HepG2 (cell line): ENCODE measurements around the gene EPN3. TPM values are rescaled to one million over a fixed set of nuclear protein-coding genes. Genes with fewer than 3 reads are reported as not detected.
A peak's percentile ranks its signal among the peaks of the same experiment; 100 is the strongest.

Experiments used
- AGO1 ChIP-seq: fragments of 200-400 bp; formaldehyde crosslinking; IDR thresholded peaks from 2 replicates; pipeline ENCODE4 v1.6.1; 2017; ENCODE audit warnings: mild to moderate bottlenecking, low read depth, low read length, moderate library complexity; ENCODE audit not compliant: poor library complexity, severe bottlenecking
- ATF7 ChIP-seq, 2 experiments: fragments of 450-650 bp in 1 of 2; sonication (generic) in 1 of 2; formaldehyde crosslinking in 1 of 2; IDR thresholded peaks; 2 replicates each; pipeline versions ENCODE4 v1.4.0 to v1.6.1; 2016 to 2020; ENCODE audit warnings: antibody characterized with exemption in 1 of 2, mild to moderate bottlenecking in 1 of 2, missing genetic modification reagents in 1 of 2
- CCAR2 ChIP-seq: fragments of 200-400 bp; formaldehyde crosslinking; optimal IDR thresholded peaks from 2 replicates; pipeline ENCODE3; 2018; ENCODE audit warnings: low read depth, mild to moderate bottlenecking, low read length, moderate library complexity
- HCFC1 ChIP-seq: fragments of 150-350 bp; IDR thresholded peaks from 2 replicates; pipeline ENCODE4 v1.6.1; 2014; ENCODE audit warnings: low read depth, low read length
- HNRNPUL1 ChIP-seq: fragments of 200-400 bp; formaldehyde crosslinking; IDR thresholded peaks from 2 replicates; pipeline ENCODE4 v1.6.1; 2017; ENCODE audit warnings: low read depth, mild to moderate bottlenecking, low read length, moderate library complexity
- RBAK ChIP-seq: sonication (generic); formaldehyde crosslinking; IDR thresholded peaks from 2 replicates; pipeline ENCODE4 v1.5.1; 2020; ENCODE audit warnings: mild to moderate bottlenecking, missing genetic modification reagents
- SIX4 ChIP-seq: sonication (generic); formaldehyde crosslinking; IDR thresholded peaks from 2 replicates; pipeline ENCODE4 v1.4.0; 2020; ENCODE audit warnings: missing genetic modification reagents
- SRSF9 ChIP-seq: fragments of 200-400 bp; formaldehyde crosslinking; IDR thresholded peaks from 2 replicates; pipeline ENCODE4 v1.6.1; 2018; ENCODE audit warnings: borderline replicate concordance, mild to moderate bottlenecking, low read depth, low read length; ENCODE audit not compliant: insufficient read depth, poor library complexity, severe bottlenecking
- ZNF24 ChIP-seq: fragments of 450-650 bp; IDR thresholded peaks from 2 replicates; pipeline ENCODE4 v1.6.1; 2017; ENCODE audit warnings: antibody characterized with exemption, mild to moderate bottlenecking
- ZNF543 ChIP-seq: sonication (generic); formaldehyde crosslinking; IDR thresholded peaks from 2 replicates; pipeline ENCODE4 v1.4.0; 2020; ENCODE audit warnings: mild to moderate bottlenecking, missing genetic modification reagents
- ZNF615 ChIP-seq: sonication (generic); formaldehyde crosslinking; IDR thresholded peaks from 2 replicates; pipeline ENCODE4 v1.5.0; 2020; ENCODE audit warnings: mild to moderate bottlenecking, missing genetic modification reagents, borderline replicate concordance
- polyA plus RNA-seq, 8 experiments: library from polyadenylated mRNA; depleted of rRNA in 3 of 8; stranded (reverse) in 7 of 8; unstranded in 1 of 8; fragments of >200 nt; fragmentation: Illumina TruSeq in 4 of 8; extraction: Trizol in 4 of 8; gene quantifications; 2 replicates each; pipeline versions ENCODE4 v1.2.1 to v1.2.3, GENCODE V29; 2011 to 2016; ENCODE audit warnings: low read depth in 4 of 8, missing spikeins in 1 of 8, mixed read lengths in 1 of 8; ENCODE audit not compliant: insufficient read depth in 1 of 8
- total RNA-seq, 5 experiments: library from RNA; depleted of rRNA; stranded (reverse); fragments of >200 nt; fragmentation: Illumina TruSeq; extraction: Trizol; gene quantifications; 2 replicates each; pipeline ENCODE4 v1.2.3, GENCODE V29; 2016; ENCODE audit warnings: low read depth in 1 of 5
- TF ChIP-seq, protein P1 (sequence below): sonication (generic); formaldehyde crosslinking; IDR thresholded peaks from 2 replicates; pipeline ENCODE4 v1.4.0; 2020; ENCODE audit warnings: missing genetic modification reagents, borderline replicate concordance
- TF ChIP-seq, protein P2 (sequence below): sonication (generic); formaldehyde crosslinking; IDR thresholded peaks from 2 replicates; pipeline ENCODE4 v1.5.0; 2020; ENCODE audit warnings: mild to moderate bottlenecking, missing genetic modification reagents, borderline replicate concordance
- TF ChIP-seq, protein P3 (sequence below): sonication (generic); formaldehyde crosslinking; IDR thresholded peaks from 2 replicates; pipeline ENCODE4 v1.4.0; 2020; ENCODE audit warnings: mild to moderate bottlenecking, low read depth, missing genetic modification reagents
- TF ChIP-seq, protein P4 (sequence below): sonication (generic); formaldehyde crosslinking; conservative IDR thresholded peaks from 2 replicates; pipeline ENCODE4 v1.5.0; 2020; ENCODE audit warnings: missing genetic modification reagents
- TF ChIP-seq, protein P5 (sequence below): sonication (generic); formaldehyde crosslinking; IDR thresholded peaks from 2 replicates; pipeline ENCODE4 v1.5.0; 2020; ENCODE audit warnings: mild to moderate bottlenecking, missing genetic modification reagents
- TF ChIP-seq, protein P6 (sequence below): sonication (generic); formaldehyde crosslinking; IDR thresholded peaks from 2 replicates; pipeline ENCODE4 v1.5.0; 2020; ENCODE audit warnings: mild to moderate bottlenecking, low read depth, missing genetic modification reagents, borderline replicate concordance

Gene EPN3
- total and polyA plus RNA-seq, 2 of the 13 experiments (the other 11 are each of a cell fraction or from before 2014, with no cell fraction given) = 0.11 to 0.95 TPM

DNA sequence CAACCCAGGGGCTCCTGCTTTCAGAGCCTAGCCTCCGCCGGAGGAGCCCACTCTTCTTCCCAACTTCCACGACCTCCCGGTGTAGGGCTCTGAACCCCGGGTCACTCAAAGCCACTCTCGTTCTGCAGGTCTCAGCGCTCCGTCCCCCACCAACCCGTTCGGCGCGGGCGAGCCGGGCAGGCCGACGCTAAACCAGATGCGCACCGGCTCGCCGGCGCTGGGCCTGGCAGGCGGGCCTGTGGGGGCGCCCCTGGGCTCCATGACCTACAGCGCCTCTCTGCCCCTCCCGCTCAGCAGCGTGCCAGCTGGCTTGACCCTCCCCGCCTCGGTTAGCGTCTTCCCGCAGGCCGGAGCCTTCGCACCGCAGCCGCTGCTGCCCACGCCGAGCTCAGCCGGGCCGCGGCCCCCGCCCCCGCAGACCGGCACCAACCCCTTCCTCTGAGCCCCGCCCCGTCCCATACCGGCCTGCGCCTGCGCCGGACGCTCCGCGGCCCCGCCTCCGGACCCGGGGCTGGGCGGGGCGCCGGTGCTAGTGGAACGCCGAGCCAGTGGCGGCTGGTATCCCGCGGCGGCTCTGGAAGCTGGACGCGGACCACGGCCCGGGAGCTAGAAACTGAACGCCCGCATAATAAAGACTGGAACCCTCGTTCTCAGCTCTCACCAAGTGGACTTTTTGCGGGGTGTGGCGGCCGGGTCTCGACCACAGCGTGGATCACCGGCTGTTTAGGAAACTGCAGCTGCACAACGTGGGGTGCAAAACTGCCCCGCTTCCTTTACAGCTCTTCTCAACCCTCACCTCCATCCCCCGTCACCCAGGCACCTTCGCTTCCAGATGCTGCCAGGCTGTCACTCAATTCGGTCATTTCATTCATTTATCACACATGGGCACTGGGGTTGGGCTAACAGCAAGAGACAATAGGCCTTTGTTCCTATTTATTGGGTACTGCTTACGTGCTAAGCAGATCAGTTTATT is 9.5 kb downstream of the EPN3 start (continued):
- TF ChIP-seq, protein P1, sequence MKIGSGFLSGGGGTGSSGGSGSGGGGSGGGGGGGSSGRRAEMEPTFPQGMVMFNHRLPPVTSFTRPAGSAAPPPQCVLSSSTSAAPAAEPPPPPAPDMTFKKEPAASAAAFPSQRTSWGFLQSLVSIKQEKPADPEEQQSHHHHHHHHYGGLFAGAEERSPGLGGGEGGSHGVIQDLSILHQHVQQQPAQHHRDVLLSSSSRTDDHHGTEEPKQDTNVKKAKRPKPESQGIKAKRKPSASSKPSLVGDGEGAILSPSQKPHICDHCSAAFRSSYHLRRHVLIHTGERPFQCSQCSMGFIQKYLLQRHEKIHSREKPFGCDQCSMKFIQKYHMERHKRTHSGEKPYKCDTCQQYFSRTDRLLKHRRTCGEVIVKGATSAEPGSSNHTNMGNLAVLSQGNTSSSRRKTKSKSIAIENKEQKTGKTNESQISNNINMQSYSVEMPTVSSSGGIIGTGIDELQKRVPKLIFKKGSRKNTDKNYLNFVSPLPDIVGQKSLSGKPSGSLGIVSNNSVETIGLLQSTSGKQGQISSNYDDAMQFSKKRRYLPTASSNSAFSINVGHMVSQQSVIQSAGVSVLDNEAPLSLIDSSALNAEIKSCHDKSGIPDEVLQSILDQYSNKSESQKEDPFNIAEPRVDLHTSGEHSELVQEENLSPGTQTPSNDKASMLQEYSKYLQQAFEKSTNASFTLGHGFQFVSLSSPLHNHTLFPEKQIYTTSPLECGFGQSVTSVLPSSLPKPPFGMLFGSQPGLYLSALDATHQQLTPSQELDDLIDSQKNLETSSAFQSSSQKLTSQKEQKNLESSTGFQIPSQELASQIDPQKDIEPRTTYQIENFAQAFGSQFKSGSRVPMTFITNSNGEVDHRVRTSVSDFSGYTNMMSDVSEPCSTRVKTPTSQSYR (CRISPR knock-in tag) = no peak
- TF ChIP-seq ATF7 (IDR thresholded peaks at IDR 0.05) (no peak), ATF7 (CRISPR knock-in tag; IDR thresholded peaks at IDR 0.05) (no peak), SIX4 (CRISPR knock-in tag) (no peak), HCFC1 (no peak), HNRNPUL1 (no peak), ZNF543 (CRISPR knock-in tag) (no peak), CCAR2 (no peak), RBAK (CRISPR knock-in tag) (0 out of 2 replicates have a peak, but pooled peaks have one; percentile 27), AGO1 (peak; percentile 14), ZNF24 (no peak), ZNF615 (CRISPR knock-in tag) (no peak), SRSF9 (no peak)
- TF ChIP-seq, protein P2, sequence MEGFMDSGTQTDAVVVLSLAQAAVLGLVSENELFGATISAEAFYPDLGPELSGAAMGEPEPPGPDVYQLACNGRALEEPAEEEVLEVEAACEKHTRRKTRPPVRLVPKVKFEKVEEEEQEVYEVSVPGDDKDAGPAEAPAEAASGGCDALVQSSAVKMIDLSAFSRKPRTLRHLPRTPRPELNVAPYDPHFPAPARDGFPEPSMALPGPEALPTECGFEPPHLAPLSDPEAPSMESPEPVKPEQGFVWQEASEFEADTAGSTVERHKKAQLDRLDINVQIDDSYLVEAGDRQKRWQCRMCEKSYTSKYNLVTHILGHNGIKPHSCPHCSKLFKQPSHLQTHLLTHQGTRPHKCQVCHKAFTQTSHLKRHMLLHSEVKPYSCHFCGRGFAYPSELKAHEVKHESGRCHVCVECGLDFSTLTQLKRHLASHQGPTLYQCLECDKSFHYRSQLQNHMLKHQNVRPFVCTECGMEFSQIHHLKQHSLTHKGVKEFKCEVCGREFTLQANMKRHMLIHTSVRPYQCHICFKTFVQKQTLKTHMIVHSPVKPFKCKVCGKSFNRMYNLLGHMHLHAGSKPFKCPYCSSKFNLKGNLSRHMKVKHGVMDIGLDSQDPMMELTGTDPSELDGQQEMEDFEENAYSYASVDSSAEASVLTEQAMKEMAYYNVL (CRISPR knock-in tag) = peak; percentile 76; the same call in 1 of the 2 replicates
- TF ChIP-seq, protein P3, sequence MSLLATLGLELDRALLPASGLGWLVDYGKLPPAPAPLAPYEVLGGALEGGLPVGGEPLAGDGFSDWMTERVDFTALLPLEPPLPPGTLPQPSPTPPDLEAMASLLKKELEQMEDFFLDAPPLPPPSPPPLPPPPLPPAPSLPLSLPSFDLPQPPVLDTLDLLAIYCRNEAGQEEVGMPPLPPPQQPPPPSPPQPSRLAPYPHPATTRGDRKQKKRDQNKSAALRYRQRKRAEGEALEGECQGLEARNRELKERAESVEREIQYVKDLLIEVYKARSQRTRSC (CRISPR knock-in tag) = no peak
- TF ChIP-seq, protein P4, sequence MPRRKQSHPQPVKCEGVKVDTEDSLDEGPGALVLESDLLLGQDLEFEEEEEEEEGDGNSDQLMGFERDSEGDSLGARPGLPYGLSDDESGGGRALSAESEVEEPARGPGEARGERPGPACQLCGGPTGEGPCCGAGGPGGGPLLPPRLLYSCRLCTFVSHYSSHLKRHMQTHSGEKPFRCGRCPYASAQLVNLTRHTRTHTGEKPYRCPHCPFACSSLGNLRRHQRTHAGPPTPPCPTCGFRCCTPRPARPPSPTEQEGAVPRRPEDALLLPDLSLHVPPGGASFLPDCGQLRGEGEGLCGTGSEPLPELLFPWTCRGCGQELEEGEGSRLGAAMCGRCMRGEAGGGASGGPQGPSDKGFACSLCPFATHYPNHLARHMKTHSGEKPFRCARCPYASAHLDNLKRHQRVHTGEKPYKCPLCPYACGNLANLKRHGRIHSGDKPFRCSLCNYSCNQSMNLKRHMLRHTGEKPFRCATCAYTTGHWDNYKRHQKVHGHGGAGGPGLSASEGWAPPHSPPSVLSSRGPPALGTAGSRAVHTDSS (CRISPR knock-in tag) = no peak
- TF ChIP-seq, protein P5, sequence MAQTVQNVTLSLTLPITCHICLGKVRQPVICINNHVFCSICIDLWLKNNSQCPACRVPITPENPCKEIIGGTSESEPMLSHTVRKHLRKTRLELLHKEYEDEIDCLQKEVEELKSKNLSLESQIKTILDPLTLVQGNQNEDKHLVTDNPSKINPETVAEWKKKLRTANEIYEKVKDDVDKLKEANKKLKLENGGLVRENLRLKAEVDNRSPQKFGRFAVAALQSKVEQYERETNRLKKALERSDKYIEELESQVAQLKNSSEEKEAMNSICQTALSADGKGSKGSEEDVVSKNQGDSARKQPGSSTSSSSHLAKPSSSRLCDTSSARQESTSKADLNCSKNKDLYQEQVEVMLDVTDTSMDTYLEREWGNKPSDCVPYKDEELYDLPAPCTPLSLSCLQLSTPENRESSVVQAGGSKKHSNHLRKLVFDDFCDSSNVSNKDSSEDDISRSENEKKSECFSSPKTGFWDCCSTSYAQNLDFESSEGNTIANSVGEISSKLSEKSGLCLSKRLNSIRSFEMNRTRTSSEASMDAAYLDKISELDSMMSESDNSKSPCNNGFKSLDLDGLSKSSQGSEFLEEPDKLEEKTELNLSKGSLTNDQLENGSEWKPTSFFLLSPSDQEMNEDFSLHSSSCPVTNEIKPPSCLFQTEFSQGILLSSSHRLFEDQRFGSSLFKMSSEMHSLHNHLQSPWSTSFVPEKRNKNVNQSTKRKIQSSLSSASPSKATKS (CRISPR knock-in tag) = no peak
- TF ChIP-seq, protein P6, sequence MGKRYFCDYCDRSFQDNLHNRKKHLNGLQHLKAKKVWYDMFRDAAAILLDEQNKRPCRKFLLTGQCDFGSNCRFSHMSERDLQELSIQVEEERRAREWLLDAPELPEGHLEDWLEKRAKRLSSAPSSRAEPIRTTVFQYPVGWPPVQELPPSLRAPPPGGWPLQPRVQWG (CRISPR knock-in tag) = no peak
